ENCODE measurements around the gene SIPA1L3.

Gene SIPA1L3

DNA sequence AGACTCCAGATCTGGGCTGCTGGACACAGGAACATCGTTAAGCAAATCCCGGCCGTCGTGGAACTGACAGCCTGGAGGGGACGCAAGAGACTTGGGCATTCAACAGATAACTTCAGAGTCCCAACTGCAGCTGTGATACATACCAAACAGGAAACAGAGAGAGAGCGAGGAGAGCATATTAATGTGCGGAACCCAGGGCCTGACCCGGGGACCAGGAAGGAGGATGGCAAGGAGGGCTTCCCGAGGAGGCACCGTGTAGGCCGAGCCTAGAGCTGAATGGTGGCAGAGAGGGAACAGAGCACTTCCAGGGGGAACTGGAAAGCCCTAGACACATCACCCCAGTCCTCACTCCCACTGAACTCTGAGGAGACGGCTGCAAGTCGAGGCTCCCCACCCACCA is 68.1 kb downstream of the SIPA1L3 start:
- DNase-seq (ENCODE audit: low read depth) = no peak

DNA sequence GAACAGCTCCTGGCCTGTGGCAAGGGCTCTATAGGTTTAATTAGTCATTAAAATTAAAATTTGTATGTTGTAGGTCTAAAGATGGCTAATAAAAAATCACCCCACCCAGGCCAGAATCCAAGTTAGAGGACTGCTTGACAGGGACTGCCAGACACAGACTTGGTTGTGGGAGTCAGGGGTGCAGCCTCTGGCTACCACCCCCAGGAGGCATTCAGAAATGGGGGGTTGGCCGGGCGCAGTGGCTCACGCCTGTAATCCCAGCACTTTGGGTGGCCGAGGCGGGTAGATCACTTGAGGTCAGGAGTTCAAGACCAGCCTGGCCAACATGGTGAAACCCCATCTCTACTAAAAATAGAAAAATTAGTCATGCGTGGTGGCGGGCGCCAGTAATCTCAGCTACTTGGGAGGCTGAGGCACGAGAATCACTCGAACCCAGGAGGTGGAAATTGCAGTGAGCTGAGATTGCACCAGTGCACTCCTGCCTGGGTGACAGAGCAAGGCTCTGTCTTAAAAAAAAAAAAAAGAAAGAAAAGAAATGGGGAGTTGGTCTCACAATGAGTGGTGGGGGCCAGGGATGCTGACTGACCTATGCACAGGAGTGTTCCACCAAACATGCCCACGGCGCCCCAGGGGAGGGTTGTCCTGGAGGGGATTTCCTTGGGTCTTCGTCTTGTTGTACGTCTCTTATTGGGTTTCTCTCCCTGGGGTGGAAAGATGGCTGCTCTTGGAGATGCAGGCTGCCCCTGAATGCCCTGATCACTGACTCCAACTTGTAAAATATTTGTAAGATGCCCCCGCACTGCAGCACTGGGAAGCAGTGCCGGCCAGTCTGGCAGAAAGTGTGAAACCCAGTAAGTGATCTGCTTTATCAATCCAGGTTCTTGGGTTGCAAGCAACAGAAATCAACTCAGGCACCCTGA is 68.8 kb downstream of the SIPA1L3 start:
- DNase-seq (ENCODE audit: low read depth) = no peak

DNA sequence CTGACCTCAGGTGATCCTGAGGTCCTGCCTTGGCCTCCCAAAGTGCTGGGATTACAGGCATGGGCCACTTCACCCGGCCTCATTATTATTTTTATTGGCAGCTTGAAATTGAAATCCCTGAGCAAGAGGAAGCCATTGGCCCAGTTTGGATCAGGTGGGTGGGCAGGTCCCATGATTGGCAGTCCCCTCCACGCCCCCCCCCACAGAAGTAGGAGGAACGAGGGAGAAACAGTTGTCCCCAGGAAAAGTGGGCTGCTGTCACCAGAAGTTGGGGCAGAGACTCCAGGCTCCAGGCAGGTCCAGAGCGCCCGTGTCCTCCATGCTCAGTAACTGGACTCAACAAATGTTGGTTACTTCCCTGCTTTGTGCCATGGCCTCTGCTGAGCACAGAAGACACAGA is 70.4 kb downstream of the SIPA1L3 start:
- DNase-seq (ENCODE audit: low read depth) = no peak

DNA sequence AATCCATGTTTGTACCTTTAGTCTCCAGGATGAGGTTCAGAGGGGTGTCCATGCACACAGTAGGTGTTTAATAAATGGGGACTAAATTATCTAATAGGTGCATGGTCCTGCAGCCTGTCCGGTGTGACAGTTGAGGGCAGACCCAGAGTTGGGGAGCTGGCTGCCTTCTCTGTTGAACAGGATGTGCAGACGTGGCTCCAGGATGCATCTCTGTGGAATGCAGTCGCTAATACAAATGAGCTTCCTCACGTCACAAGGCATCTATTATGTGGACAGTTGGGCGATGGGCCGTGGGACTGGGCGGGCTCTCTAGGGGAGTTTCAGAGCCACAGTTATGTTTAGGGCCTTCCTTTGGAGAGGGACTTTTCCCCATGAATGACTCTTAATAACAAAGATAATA is 71.0 kb downstream of the SIPA1L3 start:
- no peak for DNase-seq (ENCODE audit: low read depth)

DNA sequence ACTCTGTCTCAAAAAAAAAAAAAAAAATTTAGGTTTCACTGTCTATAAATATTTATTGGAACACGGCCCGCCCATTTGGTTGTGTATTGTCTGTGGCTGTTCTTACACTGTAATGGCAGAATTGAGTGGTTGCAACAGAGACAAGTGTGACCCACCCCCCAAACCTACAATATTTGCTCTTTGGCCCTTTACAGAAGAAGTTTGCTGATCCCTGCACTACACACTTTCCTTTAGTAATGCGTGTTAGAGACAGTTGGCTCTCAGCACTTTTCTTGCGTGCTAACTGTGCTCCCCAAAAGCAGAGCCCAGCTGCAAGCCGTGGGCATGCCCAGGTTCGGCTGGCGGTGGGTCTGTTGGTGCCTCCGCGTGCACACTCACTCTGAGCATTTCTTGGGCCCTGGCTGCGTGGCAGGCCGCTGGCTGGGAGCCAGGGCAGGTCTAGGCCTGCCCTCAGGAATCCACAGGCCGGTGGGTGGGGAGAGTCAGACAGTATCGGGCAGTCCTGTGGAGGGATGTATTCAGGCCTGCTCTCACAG is 72.6 kb downstream of the SIPA1L3 start:
- no peak for DNase-seq (ENCODE audit: low read depth)

DNA sequence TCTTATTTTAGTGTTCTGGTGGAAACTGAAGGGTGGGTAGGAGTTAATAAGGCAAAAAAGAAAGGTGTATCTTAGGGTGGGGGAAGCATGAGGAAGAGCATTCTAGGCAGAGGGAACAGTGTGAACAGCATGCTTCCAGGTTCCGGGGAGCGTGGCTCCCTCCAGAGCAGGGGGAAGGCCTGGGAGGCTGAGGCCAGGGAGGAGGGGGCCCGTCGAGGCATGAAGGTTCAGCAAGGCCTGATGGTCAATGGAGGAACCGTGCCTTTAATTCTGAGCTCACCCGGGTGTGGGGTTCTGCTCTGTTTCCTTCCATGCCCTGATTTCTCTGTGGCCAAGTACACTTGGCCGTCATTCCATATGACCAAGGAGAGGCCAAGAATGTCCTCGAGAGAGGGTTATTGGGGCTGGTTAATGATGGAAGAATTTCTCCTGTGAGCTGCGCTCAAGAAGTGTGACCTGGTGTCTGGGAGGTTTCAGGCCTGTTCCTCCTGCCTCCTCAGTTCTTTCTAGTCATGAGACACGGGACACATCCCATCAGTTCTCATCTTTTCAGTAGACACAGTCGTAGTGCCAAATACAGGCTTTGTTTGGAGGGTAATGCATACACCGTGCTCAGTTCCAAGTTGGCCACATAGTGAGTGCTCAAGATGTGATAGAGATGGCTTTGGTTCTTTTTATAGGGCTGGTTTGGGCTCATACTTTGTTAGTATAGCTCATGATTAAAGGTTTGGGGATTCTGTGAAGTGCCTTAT is 73.6 kb downstream of the SIPA1L3 start:
- DNase-seq (ENCODE audit: low read depth) = no peak

DNA sequence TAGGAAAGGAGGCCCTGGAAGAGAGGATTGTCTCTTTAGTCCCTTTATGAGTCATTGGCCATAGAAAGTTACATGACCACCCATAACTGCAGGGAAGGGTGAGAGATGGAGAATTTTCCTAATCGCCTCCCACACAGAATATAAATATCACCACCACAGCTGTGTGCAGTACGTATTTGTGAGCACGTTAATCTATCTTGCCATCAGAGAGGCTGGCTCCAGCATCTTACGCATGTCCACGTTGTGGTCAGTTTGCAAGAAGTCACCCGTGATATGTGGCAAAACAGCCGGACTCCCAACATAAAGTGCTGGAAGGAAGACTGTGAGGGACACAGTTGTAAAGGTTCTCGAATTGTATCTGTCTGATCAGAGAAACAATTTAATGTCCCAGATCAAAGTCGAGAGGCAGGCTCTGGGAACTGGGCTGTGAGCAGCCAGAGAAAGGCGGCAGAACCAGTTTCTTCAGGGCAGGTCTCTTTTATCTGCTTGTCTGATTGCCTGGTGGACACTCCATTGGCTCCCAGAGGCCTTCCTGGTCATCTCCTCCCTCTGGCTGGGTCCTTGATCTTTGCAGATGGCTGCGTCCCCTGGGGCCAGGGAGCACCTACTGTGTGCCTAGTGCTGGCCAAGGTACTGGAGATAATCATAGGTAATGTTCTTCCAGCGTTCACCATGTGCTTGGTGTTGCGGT is 74.9 kb downstream of the SIPA1L3 start:
- no peak for DNase-seq (ENCODE audit: low read depth)

DNA sequence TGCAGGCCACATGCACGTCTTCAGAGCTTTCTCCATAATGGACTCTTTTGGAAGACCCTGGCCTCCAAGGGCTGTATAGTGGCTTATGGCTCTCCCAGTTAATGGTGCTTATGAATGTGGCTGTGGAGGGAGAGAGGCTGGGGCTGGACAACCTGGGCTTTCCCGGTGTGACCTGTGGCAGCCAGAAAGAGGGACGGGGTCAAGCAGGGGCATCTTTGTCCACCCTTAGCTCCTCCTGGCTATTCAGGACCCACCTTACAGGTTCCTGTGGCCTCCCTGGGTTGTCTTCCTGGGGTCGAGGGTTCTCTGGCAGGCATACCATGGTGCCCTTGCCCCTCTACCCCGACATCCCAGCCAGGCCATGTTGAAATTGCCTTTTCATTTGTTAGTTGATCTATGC is 75.6 kb downstream of the SIPA1L3 start:
- DNase-seq (ENCODE audit: low read depth) = no peak

DNA sequence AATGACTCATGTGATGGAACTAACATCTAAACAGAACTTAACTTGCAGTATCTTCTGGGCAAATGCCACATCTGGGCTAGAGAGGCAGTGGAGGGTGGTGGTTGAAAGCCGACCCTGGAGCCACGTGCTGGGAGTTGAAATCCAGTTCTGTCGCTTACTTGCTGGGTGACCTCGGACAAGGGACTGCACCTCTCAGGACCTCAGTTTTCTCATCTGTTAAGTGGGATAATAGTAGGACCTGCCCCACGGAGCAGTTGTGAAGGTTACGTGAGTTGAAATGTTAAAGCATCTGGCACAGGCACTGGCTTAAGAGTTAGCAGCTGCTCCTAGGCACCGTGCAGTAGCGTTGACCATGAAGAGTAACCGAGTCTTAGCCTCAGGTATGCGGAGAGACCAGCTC is 76.1 kb downstream of the SIPA1L3 start:
- no peak for DNase-seq (ENCODE audit: low read depth)

DNA sequence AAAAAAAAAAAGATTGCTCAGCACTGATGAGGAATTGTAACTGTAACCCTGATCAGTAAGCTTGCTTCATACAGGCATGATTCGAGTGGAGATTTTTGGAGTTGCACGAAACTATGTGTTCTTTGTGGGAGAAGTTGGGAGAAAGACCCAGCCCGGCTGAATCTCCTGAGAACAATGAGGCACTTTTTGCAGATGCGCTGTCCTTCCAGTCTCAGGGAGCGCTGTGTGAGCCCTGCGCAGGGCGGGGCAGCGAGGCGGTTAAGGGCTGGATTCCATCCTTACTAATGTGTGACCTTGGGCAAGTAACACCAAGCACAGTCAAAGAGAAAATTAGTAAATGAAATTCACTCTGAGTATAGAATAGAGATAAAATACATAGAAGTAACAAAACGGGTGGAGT is 76.9 kb downstream of the SIPA1L3 start:
- no peak for DNase-seq (ENCODE audit: low read depth)

DNA sequence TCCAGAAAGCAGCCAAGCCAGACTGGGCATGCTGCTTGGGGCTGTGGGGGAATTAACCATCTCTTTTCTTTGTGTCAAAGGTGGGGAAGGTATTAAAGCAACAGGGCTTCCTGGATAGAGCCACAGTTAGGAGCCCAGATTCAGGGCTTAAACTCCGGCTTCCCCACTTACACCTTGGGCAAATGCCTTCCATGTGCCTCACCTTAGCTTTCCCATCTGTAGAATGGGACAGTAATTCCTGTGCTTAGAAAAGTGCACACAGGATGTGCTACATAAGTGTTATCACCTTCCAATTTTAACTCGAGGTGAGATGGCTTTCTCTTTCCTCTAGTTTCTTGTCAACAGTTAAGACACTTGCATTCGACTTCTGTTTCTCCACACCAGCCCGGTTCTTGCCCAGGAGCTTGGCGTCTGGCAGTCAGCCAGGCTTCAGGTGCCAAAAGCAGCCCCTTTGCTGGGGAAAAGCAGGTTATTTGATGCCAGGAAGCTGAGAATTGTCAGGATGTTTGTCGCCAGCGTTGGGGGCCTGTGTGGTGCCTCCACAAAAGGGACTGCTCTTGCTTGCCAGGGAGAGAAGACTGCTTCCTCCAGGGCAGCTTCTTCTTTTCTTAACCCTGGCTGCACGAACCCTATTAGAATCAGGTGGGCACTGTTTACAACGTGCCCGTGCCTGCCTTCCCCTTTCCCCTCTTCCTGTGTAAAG is 79.2 kb downstream of the SIPA1L3 start:
- no peak for DNase-seq (ENCODE audit: low read depth)

DNA sequence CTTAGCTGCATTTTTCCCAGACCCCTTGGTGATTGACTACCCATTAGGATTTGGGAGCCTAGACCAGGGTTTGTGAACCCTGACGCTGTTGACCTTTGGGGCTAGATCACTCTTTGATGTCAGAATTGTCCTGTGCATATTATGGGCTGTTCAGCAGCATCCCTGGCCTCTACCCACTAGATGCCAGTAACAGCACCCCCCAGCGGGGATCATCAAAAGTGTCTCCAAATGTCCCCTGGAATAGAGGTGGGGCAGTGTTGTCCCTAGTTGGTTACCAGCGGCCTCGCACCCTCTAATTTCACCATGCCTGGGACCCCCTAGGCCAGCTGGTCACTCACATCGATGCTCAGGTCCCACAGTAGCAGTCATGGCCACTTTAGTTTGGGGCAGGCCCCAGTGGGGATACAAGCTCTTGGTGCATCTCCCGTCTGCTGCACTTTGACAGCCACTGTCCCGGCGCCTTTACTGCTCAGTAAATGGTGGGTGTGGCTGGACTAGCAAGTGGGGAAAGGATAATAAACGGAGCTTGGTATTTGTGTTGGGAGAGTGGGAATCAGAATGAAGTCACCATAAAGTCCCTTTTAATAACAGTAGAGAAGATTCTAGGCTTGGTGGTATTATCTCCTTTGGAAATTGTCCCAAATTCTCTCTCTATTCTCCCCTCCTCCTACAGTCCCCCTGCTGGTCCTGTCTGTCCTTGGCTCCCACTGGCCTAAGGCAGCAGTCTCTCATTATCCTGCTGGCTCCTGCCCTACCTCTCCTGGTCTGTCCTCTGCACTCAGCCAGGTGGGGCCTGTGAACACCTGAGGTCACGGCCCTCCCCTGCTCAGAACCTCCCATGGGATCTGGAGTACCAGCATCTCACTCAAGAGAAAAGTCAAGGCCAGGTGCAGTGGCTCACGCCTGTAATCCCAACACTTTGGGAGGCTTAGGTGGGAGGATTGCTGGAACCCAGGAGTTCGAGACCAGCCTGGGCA is 80.6 kb downstream of the SIPA1L3 start:
- no peak for DNase-seq (ENCODE audit: low read depth)

DNA sequence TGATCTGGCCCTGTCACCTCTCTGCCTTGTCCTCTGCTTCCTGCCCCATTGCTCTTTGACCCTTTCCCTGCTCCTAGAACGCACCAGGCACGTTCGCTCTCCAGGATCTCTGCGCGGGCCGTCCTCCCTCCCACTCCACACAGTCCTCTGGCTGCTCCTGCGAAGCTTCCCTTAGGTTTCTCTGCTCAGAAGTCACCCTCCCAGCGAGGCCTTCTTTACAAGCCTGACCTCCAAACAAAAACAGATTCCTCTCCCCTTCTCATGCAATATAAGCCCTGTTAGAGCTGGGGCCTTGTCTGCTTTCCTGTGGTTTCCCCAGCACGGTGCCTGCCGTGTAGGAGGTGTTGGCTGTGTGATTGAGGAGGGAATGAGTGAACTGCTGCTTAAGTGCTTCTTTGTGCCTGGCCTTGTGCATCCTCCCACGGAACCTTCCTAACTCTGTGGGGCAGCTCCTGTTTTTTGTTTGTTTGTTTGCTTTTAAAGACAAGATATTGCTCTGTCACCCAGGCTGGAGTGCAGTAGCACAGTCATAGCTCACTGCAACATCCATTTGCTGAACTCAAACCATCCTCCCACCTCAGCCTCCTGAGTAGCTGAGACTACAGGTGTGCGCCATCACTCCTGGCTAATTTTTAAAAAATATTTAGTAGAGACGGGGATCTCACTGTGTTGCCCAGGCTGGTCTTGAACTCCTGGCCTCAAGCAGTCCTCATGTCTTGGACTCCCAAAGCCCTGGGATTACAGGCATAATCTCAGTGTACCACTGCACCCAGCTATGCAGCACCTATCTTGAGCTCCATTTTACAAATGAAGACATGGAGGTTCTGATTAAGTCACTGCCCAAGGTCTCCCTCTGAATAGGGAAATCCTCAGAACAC is 82.0 kb downstream of the SIPA1L3 start:
- DNase-seq (ENCODE audit: low read depth) = no peak

DNA sequence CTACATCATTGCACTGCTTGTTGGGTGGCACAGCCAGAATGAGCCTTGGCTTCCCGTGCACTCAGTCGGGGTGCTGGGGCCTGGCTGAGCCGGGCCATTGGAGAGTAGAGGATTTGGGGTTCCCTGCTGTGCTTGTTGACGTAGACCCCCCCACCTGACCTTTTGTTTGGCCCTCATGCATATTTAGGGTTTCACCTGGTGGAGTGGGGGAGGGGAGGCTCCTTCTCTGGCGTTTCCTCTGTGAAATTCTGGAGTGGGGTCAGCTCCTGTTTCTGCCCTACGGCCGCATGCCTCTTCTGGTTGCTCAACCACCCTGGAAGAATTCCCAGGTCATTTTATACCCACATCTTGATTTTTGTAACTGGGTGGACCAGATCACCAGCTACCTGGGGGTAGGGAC is 82.8 kb downstream of the SIPA1L3 start:
- DNase-seq (ENCODE audit: low read depth) = no peak

DNA sequence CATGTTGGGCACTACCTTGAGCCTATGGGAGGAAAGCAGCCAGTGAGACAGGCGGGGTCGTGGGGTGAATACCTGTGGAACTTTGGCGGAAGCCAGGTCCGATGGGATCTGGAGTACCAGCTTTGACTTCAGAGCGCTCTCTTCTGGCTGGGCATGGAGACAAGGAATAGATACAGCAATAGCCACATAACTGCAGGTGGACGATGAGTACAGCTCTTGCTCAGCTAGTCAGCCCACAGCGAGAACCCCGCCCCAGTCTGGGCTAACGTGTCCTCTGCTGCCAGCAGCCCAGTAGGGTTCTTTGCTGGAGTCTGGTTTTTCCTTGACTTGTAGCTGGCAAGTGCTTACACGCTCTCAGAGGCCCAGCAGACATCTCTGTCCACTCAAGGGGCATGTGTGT is 83.4 kb downstream of the SIPA1L3 start:
- DNase-seq (ENCODE audit: low read depth) = no peak

DNA sequence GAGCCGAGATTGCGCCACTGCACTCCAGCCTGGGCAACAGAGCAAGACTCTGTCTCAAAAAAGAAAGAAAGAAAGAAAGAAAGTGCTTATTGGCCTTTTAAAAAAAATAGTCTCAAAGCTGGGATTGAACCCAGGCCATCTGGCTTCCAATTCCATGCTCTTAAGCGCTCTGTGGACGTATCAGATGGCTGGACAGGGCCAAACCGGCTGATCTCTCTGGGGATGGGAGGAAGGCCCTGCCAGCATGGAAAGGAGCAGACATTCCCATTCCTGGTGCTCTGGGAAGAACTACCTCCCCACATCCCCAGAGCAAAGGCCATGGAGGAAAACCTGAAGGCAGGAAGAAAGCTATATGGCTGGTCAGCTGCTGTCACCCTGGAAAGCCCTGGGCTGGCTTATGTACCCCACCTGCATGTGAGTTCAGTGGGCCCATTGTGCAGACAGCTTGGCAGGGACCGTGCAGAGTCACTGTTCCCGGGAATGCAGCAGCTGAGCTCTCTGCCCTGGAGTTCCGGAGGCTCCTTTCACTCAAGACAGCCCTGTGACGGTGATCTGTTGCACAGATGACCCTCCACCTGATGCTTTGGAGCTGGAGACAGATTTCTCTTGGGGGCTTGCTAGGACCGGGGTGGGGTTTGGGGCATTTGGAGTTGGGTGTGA is 84.3 kb downstream of the SIPA1L3 start:
- DNase-seq (ENCODE audit: low read depth) = no peak

DNA sequence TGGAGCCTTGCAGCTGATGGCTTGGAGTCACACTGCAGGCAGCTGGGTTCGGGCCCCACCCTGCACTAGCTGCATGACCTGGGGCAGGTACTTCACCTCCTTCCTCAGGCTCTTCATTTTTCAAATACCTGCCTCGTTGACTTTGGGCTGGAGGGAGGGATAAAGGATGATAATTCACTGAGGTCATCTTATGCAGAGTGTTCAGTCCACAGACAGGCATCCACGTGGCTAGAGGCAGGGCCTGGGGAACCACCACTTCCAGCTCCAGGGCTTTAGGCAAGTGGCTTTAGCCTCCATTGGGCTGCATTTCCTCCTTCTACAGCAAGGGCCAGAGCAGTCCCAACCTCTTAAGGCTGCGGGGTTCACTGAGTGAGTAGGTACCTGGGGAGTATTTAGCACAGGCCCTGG is 84.8 kb downstream of the SIPA1L3 start:
- no peak for DNase-seq (ENCODE audit: low read depth)

DNA sequence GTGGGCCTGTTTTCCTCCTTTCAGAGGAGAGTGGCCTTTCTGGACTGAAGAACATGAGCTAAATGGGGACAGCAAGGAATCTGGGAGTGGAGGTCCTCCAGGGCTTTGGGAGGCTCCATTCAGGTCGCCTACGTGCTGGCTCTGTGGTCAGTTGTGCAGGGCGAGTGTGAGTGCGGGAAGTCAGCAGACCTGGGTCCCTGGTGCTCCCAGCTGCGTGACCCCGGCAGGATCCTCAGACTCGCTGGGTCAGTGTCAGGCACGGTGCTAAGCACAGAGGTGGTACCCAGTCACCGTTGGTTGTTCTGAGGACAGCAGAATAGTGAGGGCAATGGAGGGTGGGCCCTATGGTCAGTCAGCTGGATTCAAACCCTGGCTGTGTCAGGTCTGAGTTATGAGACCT is 85.8 kb downstream of the SIPA1L3 start:
- no peak for DNase-seq (ENCODE audit: low read depth)

DNA sequence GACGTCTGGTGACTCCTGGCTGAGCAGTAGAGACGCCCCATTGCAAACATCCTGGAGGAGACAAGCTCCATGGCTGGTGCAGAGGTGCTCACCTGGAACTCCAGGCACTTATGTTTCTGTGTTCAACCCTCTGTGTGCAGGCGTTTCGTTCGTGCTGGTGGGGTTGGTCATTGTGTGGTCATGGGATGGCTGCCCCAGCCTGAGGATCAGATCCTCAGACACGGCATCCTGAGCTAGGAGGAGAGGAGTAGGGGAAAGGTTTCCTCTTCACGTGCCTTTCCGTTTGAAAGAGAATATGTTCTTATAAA is 87.8 kb downstream of the SIPA1L3 start:
- no peak for DNase-seq (ENCODE audit: low read depth)

All from activated T-cell treated with anti-CD3 and anti-CD28 coated beads for 24 hours (primary cell).